ENCODE data around the gene IFT122. TPM values are rescaled to one million over a fixed set of nuclear protein-coding genes. Genes with fewer than 3 reads are reported as not detected.

IFT122 gene
- total RNA-seq, 3 donors from 2014 or later = 43.2 to 60.6 (median 45.8) TPM

GRCh38 chr3:129500334-129500658 is 60.3 kb downstream of the IFT122 start:
- H3K4me1 ChIP-seq = no peaks in the 10 kb centered on the region
- no peak for DNase-seq (ENCODE audit: low spot score in 2 of 2)
- no peak overlapping the region for H3K4me3 ChIP-seq
- no peaks in the 10 kb centered on the region for H3K36me3 ChIP-seq
- no peaks in the 10 kb centered on the region for H3K27me3 ChIP-seq
- H3K9me3 ChIP-seq = no peaks in the 10 kb centered on the region
- peak overlapping the region in 1 of 2 donors; percentile 44 for H3K27ac ChIP-seq
- TF ChIP-seq POLR2AphosphoS5 (IDR thresholded peaks at IDR 0.05) = no peak
- no peak for TF ChIP-seq POLR2A (IDR thresholded peaks at IDR 0.05)
- TF ChIP-seq CTCF (IDR thresholded peaks at IDR 0.05) = no peak
- intact Hi-C loops (cut with DNase I; ENCODE audit: low total_unique reads) = no loop called here

GRCh38 chr3:129501630-129502029 is 61.6 kb downstream of the IFT122 start:
- no peaks in the 10 kb centered on the region for H3K36me3 ChIP-seq
- no peaks in the 10 kb centered on the region for H3K9me3 ChIP-seq
- H3K4me3 ChIP-seq = no peak overlapping the region
- peaks cover 0 to under 1% of the 10 kb centered on the region in 2 donors for H3K4me1 ChIP-seq
- TF ChIP-seq POLR2AphosphoS5 (IDR thresholded peaks at IDR 0.05) (no peak), CTCF (IDR thresholded peaks at IDR 0.05) (no peak), POLR2A (IDR thresholded peaks at IDR 0.05) (no peak)
- H3K27ac ChIP-seq = no peak overlapping the region
- no peaks in the 10 kb centered on the region for H3K27me3 ChIP-seq
- intact Hi-C loops (cut with DNase I; ENCODE audit: low total_unique reads) = no loop called here
- no peak for DNase-seq (ENCODE audit: low spot score in 2 of 2)

GRCh38 chr3:129502641-129503408 is 62.8 kb downstream of the IFT122 start:
- DNase-seq (ENCODE audit: low spot score in 2 of 2) = no peak
- Histone ChIP-seq H3K4me3 (no peak overlapping the region), H3K4me1 (peaks cover 0 to 10% of the 10 kb centered on the region in 2 donors), H3K36me3 (no peaks in the 10 kb centered on the region), H3K27me3 (no peaks in the 10 kb centered on the region), H3K27ac (no peak overlapping the region), H3K9me3 (no peaks in the 10 kb centered on the region)
- intact Hi-C loops (cut with DNase I; ENCODE audit: low total_unique reads) = no loop called here
- TF ChIP-seq POLR2A (IDR thresholded peaks at IDR 0.05) (no peak), CTCF (IDR thresholded peaks at IDR 0.05) (no peak), POLR2AphosphoS5 (IDR thresholded peaks at IDR 0.05) (no peak)

- TF ChIP-seq POLR2A (IDR thresholded peaks at IDR 0.05) = no peak
- TF ChIP-seq POLR2AphosphoS5 (IDR thresholded peaks at IDR 0.05) = no peak
- TF ChIP-seq CTCF (IDR thresholded peaks at IDR 0.05) = no peak
- H3K4me1 ChIP-seq = peaks cover 0 to 10% of the 10 kb centered on the region in 2 donors
- intact Hi-C loops (cut with DNase I; ENCODE audit: low total_unique reads) = no loop called here
- H3K9me3 ChIP-seq = no peaks in the 10 kb centered on the region
- no peak overlapping the region for H3K4me3 ChIP-seq
- no peak overlapping the region for H3K27ac ChIP-seq
- no peaks in the 10 kb centered on the region for H3K36me3 ChIP-seq
- no peaks in the 10 kb centered on the region for H3K27me3 ChIP-seq
- DNase-seq (ENCODE audit: low spot score in 2 of 2) = no peak
These were observed 63.7 kb downstream of the IFT122 start for GRCh38 chr3:129503471-129504291.
